GM19238 (cell line): ENCODE results near the gene TMC3.
"Not testable (repeated sequence)": the region's sequence is repeated elsewhere in the genome, so short reads cannot be mapped to it uniquely, and the experiment has no call there.

ENCODE experiments used
- DNase-seq: peaks from one replicate; pipeline ENCODE4 v3.0.0; 2011; ENCODE audit warnings: low spot score; ENCODE audit not compliant: insufficient read length

The TMC3 gene

GRCh38 chr15:81346611-81347010 is 27.4 kb downstream of the TMC3 start:
- DNase-seq = no peak

DNA sequence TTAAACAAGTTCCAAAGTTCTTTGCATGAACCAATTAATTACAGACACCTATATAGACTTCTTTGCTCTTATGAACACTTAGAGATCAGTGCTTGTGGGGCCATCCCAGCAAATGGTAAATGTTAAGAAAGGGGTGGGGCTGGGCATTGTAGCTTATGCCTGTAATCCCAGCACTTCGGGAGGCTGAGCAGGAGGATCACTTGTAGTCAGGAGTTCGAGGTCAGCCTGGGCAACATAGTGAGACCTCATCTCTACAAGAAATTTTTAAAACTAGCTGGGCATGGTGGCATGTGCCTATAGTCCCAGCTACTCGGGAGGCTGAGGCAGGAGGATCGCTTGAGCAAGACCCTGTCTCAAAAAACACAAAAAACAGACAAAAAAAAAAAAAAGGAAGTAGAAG is 30.6 kb downstream of the TMC3 start:
- no peak for DNase-seq

DNA sequence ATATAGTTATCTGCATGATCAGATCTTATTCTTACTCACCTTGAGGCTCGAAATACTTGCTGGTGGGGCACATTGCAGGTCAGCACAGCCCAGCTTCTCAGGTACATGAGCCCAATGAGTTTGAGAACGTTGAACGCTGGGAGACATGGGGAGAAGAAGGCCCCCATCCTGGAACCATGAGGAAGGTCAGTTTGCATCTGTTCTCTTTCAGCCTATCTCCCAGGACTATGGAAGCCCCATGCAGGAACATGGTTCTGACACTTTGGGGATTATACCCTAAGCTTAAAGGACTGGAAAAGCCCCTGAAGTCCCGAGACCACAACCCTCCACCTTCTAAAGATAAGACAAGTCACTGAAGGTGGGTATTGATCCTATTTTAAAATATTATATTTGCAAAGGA is 32.7 kb downstream of the TMC3 start:
- DNase-seq = no peak

GRCh38 chr15:81339851-81340250 is 34.2 kb downstream of the TMC3 start:
- DNase-seq = no peak

DNA sequence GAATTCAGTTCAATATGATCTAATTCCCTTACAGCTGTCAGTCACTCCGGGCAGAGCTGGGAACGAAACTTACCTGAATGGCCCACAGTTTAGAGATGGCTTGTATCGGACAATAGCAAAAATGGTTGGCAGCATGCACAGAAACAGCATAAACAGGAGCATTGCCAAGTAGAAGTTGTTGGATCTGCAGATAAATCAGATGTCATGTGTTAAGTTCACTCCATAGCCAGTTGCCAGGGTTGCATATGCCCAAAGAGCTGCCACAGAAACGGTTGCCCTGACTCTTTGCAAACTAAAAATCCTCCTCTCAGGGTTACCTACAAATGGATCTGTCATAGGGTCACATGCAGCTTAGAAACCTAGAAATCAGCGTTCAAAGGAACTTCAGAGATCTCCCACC is 34.7 kb downstream of the TMC3 start:
- DNase-seq = no peak

GRCh38 chr15:81338170-81339007 is 35.6 kb downstream of the TMC3 start:
- DNase-seq = no peak

DNA sequence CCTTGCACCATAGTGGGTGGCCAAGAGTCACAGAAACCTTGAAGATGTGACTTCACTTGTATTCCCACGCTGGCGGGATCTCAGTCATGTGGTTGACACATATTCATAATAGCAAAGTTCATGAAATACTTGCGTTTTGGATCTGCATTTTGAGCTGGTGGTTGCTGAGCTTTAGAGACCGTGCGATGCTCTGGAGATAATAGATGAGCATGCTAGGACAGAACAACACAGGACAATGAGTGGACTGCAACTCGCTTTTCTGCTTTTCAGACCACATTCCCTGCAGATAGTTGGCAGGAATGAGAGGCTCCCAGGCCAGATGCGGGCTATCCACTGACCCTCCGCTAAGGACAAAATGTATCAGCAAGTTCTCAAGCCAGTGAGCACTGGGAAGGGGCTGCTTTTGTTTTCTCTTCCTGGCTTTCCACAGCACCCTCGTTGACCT is 36.3 kb downstream of the TMC3 start:
- no peak for DNase-seq

GRCh38 chr15:81337241-81337640 is 36.8 kb downstream of the TMC3 start:
- no peak for DNase-seq

DNA sequence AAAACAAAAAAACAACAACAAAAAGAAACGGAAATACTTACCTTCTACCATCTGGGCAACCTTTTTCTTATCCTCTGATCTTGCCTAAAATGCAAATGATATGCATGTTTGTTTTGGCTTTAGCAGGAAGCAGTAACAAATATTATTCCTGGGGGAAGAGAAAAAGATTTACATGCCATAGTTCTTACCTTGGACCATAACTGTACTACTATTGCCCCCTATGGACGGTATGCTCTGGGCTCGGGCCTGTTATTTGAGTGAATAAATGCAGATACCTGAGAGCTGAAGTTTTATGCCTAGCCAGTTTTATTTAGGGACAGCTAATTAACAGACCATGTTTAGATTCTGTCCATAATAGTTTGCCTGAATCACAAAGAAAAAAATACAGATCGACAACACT is 37.4 kb downstream of the TMC3 start:
- DNase-seq = no peak

DNA sequence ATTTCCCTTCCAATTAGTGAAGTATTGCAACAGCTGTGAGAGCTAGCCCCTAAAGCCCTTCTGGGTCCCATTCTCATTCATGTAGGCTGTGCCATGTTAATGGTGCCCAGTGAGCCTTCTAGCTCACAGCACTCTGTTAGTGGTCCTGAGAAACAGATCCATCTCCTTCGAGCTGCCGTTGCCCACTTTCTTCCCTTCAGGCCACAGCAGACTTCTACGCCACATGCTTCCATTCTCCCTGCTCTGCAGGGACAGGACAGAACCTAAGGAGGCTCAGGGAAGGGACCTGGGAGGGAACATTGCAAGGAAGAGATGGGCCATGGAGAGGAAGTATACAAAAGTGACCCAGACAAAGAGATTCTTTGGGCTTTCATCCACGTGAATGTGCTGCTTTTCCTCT is 38.4 kb downstream of the TMC3 start:
- DNase-seq = no peak

DNA sequence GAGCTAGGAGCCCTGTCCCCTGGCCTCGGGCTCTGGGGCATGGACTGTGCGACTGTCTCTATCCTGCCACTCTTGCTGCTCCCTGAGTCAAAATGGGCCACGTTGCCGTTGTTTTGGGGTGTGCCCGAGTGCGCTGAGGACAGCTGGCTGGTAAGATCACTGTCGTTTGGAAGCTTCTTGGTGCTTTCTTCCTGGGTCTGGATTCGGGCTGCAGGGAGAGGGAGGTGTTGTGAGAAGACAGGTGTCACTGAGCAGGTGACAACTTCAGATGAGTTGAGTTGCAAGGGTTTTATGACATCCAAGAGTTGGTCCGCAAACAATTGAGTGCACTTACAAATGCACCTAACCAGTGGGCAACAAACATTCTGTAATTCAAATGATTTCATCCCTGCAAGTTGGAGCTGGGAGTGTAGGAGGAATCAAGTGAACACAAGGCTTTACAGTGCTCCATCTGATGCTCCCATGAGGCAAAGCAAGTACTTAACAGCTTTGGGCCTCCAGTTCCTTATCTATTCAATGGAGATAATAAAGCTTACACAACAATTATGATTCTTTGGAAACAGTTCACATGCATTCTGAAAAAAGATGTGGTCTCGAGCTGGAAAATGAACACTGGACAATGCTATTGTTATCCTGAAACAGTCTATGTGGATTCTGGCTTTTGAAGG is 39.1 kb downstream of the TMC3 start:
- DNase-seq = no peak

DNA sequence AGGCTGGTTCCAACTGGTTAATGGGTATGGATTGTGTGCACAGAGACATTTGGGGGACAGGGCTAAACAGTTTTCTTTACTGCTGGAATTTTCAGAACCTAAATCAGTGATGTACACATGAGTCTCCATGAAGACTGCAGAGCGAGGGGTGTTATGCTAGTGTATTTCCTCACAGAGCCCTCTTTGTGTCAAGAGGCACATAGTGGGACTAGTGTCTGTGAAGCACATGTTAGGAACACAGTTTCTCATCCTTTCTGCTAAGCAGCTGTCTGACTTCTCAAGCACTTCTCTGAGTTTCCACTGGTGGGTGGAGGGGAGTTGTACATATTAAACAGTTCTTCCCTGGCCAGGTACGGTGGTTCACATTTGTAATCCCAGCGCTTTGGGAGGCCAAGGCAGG is 40.6 kb downstream of the TMC3 start:
- no peak for DNase-seq

GRCh38 chr15:81332326-81332725 is 41.7 kb downstream of the TMC3 start:
- DNase-seq = no peak

DNA sequence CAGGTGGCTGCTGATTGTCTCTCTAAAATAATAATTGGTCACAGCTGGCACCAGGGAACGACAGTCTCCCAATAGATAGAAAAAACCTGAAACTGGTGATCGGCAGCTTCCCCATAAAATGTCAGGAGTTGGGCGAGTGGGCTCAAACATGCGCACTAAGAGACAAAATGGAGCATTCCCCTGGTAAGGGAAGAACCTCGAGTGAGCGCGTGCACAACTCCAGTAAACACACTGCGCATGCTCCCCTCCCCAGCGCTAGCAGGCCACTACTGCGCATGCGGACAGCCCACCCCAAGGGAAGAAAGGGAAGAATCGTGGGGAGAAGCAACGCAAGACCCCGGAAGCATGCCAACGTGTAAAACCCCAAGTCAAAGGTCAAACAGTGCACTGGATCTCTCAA is 42.4 kb downstream of the TMC3 start:
- no peak for DNase-seq

- DNase-seq = not testable (repeated sequence)
Measured at GRCh38 chr15:81331141-81331540, 42.9 kb downstream of the TMC3 start.

GRCh38 chr15:81330366-81331090 is 43.5 kb downstream of the TMC3 start:
- DNase-seq = no peak

- DNase-seq = no peak
Measured at GRCh38 chr15:81329446-81329845, 44.6 kb downstream of the TMC3 start.

DNA sequence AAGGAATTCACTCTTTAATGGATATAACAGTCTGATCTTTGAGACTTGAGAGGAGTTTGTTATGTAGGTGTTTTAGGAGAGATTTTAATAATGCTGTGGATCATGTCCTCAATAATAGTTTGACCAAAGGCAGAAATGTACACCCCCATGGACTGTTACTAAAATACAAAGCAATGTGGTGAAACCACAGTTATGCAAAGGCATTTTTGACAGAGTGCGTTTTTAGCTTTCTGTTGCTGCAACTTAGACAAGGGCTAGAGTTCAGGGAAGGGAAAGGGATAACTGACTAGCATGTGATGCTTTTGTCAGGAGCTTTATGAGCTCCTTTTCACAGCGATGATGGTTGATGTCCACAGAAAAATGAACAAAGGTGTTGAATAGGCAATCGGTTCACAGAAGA is 46.5 kb downstream of the TMC3 start:
- no peak for DNase-seq

GRCh38 chr15:81326466-81327212 is 47.4 kb downstream of the TMC3 start:
- DNase-seq = no peak

- DNase-seq = peak; percentile 97
Measured at GRCh38 chr15:81323944-81324881, 49.8 kb downstream of the TMC3 start, which contains the start of gene STARD5. Gene STARD5 (minus strand): TSS chr15:81324141. CDS start chr15:81324099, 42 bp downstream.
